Activated CD4-positive, alpha-beta T cell treated with anti-CD3 and anti-CD28 coated beads for 24 hours (primary cell): Measurements from ENCODE around the gene NFIA.

Experiments used
- DNase-seq, 2 donors: peaks; one replicate each; pipeline ENCODE4 v3.0.0-alpha.2; 2020; ENCODE audit warnings: low read depth in 2 of 2

Gene NFIA

GRCh38 chr1:61297887-61298286 lies 215.5 kb downstream of the NFIA start:
- no peak for DNase-seq

DNA sequence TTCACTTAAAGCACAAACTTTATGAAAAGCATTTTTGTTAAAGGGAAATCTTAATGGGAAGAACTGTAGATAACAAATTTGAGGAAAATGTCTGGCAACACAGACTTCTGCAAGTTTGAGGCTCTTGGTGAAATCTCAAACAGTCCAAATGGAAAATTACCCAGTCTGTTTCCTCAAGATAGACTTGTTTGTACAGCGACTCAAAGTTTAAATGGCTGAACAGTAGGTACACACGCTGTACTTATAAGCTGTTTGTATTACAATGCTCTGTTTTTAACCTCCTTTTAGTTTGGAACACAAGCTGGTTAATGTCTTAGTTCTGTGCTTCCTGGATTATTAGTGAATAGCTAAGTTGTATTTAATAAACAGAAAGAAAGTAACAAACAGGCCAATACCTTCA lies 217.1 kb downstream of the NFIA start:
- no peak for DNase-seq

- no peak for DNase-seq
Observed at GRCh38 chr1:61300899-61301298, 218.5 kb downstream of the NFIA start.

GRCh38 chr1:61301824-61302657 lies 219.7 kb downstream of the NFIA start:
- no peak for DNase-seq

DNA sequence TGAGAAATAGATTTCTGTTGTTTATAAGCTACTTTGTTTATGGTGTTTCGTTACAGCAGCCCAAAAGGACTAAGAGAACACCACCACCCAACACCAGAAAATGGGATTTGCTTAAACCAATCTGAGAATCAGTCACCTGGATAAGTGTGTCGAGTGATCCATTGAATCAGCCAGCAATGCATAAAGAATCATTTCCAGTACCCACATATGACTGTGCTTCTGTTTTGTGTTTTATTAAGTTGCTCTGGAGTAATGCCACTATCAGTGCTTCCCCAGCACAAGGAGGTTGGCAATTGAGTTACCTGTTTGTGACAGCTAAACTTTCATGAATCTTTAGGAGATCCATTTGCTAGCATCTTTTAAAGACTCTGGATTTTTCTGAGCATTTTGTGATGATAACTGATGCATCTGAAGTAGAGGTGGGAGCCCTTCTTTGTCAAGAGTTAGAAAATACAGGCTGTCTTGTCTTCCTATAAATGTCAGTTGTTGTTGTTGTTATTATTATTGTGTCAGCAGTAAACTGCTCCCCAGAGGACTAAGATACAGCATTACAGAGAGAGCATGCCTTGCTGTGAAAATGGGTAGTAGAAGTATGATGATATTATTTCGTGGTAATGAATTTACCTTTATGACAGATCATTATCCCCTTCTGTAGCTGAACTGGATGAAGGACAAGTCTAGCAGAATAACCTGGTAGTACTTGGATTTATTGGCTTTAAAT lies 225.2 kb downstream of the NFIA start:
- no peak for DNase-seq

DNA sequence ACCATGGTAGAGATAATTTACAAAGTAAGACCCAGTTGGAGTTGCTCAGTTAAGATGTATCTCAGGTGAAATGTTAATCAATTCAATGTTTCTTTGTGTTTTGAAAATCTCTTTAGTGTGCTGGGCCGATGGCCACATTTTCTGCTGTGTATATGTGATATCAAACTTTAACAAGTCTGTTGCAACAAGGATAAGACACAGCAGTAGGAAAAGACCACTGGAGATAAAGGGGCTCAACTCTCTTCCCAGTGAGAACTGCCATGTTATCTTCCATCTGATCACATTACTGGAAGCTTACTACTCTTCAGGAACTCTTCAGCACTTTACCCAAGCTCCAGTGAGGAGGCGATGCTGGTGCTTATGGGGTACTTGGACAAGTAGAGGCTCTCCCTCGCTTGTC lies 227.7 kb downstream of the NFIA start:
- no peak for DNase-seq

DNA sequence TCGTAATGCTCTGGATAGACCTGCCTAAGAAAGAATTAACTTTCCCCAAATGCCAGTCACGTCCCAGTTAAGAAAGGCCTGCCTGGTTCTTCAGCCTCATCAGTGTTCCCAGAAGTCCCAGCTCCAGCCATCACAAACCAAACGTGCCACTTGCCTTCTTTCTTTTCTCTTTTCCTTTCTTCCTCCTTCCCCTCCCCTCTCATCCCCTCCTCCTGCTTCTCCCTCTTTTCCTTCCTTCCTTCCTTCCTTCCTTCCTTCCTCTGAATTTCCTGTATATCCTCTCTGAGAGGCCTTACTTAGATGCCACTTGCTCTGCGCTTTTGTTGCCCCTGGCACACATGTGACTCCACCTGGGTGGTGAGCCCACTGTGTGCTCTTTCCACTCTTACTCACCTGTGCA lies 228.2 kb downstream of the NFIA start:
- DNase-seq, result no peak

- DNase-seq, result no peak
Observed at GRCh38 chr1:61313906-61314422, 231.6 kb downstream of the NFIA start.

DNA sequence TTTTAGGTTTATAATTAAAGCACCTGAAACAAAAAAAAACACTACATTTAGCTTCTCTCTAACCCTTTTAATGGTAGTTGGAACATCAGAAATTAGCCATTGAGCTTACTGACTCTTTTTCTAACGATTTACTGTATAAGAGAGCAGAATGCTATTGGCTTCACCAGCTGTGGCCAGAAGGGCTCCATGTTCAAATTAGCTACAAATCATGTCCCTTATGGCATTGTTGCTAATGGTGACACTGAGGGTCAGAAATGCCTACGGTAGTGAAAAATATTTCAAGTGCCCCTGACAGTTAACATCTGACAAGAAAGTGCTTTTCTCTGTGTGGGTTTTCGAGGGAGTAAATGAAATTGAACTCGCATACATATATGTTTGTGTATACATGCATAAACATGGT lies 232.7 kb downstream of the NFIA start:
- DNase-seq, result no peak

- no peak for DNase-seq
Observed at GRCh38 chr1:61316493-61316892, 234.1 kb downstream of the NFIA start.

DNA sequence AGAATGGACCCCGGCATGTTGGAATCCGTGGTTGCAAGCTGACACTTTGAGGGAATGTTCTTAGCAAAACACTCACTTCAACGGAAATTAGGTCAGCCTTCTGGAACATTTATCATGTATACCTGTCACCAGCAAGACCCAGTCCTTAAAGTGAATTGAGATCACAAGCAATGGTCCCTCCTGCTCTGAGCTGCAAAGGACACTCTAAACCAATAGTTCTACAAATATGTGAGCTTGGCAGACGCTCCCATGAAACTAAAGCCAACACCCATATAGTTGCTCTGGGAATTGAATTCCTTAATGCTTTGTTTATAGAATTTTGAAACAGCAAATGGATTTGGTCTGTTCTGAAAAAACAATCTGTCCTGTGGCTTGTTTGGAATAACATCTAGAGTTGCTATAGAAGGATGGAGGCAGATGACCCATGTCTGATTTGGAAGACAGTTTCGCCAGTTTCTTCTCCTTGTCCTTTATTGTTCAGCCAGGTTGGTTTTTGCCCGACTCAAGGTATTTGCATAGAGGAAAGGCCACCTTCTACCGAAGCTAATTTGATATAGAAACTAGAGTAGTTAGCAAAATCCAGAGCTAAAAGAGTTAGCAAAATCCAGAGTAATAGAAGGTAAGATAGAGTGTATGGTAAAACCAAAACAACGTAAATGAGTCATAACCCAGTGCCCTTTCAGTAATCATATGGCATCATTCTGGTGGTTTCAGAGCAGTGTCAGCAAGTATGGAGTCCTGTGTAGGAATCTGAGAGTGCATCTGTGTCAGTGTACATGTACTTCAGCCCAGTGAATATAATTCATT lies 236.2 kb downstream of the NFIA start:
- no peak for DNase-seq

- no peak for DNase-seq
Observed at GRCh38 chr1:61320575-61320974, 238.2 kb downstream of the NFIA start.

- DNase-seq, result no peak
Observed at GRCh38 chr1:61322008-61322744, 239.8 kb downstream of the NFIA start.

GRCh38 chr1:61322769-61323168 lies 240.4 kb downstream of the NFIA start:
- no peak for DNase-seq

DNA sequence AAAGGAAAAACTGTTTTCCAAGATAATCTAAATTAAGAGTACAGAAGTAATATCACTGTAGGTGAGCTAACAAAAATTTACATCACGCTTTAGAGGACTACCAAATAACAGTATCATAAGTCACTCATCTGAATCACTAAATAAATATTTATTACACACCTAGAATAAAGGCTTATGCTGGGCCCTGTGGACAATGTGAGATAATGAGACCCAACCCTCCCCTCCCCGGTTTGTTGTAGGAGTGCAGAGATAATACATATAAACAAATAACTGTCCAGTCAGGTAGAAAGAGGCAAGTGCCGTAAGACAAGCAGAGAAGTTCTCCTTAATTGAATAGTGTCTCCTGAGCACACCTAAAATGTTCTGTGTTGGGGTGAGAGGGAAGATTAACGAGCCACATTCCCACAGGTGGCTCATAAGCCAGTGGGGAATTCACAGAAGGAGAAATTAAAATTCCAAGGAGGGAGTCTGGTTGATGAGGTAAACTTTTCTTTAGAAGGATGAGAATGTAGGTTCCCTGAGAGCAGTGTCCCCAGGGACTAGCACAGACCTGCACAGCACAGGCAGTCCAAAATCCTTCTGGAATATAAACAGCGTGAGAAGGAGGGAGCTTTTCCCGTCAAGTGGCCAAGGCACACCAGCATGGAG lies 241.4 kb downstream of the NFIA start:
- no peak for DNase-seq

GRCh38 chr1:61326713-61327112 lies 244.4 kb downstream of the NFIA start:
- DNase-seq, result no peak

DNA sequence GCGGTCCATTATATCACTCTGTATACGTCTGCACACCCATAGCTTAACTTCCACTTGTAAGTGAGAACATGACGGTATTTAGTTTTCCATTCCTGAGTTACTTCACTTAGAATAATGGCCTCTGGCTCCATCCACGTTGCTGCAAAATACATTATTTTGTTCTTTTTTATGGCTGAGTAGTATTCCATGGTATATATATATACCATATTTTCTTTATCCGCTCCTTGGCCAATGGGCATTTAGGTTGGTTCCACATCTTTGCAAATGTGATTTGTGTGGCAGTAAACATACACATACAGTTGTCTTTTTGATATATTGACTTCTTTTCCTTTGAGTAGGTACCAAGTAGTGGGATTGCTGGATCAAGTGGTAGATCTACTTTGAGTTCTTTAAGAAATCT lies 245.1 kb downstream of the NFIA start:
- no peak for DNase-seq

GRCh38 chr1:61329556-61329955 lies 247.2 kb downstream of the NFIA start:
- no peak for DNase-seq

DNA sequence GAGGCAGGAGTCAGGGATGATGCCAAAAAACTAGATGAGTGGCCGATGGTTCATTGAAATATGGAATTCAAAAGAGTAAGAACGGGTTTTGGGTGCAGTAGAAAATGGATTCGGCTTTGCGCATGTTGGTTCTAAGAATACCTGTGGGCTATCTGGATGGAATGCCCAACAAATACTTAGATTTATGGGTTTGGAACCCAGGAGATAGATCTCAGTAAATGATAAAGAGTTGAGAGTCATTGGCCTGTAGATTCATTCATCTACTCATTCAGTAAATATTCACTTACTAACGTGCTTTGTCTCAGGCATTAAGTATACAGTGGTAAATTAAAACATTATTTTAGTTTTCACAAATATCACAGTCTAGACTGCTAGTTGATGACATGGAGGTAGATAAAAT lies 247.7 kb downstream of the NFIA start:
- DNase-seq, result no peak

GRCh38 chr1:61330571-61330970 lies 248.2 kb downstream of the NFIA start:
- DNase-seq, result no peak

DNA sequence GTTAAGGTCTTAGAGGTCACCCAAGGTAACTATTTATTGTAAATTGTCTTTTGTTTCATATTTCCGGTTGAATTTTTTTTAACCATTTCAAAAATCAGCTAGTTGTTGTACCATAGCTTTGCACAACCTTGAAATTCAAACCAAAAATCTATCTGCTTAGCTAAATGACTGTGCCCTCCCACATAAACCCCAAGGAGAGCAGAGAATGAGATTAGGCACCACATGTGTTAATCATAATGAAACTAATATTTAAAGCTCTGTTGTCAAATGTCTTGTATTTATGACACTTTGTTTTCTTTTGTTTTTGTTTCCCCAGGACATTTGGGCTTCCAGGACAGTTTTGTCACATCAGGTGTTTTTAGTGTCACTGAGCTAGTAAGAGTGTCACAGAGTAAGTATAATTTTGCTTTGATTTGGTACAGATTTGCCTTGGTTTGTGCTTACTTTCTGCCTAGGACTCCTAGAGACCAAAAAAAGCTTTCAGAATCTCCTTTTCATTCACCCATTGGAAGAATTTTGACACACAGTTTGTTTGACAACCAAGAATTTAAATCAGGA lies 249.9 kb downstream of the NFIA start:
- no peak for DNase-seq
